ENCODE data around the gene PLA2G4A. TPM values are rescaled to one million over a fixed set of nuclear protein-coding genes. Genes with fewer than 3 reads are reported as not detected.

The PLA2G4A gene
- total RNA-seq, 1 experiment from 2014 or later, result 0.39 TPM

DNA sequence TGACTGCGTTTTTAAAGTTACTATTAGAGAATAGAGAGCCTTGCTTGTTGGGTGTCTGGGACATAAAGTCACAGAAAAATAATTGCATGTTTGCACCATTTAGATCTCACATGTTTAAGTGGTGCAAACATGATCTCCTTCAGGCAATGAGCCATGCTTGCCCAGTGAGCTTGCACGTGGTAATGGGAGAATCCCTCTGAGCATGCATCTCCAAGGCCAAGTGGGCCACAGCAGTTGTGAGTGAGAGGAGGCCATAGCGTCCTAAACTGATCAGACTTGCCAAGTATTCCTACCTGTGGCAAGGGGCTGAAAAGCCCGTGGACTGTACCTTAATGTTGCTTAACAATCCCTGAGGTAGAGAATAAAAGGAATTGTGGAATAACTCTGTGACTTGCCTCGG, 158.3 kb downstream of the PLA2G4A start:
- Histone ChIP-seq H2BK12ac (ENCODE audit: insufficient read length, low read depth, low read length) (no peak overlapping the region), H3K4ac (ENCODE audit: low read depth, low read length) (no peak overlapping the region), H2AK5ac (ENCODE audit: insufficient read length, low read length) (no peak overlapping the region), H2BK20ac (ENCODE audit: low read depth, low read length, poor library complexity, severe bottlenecking) (no peak overlapping the region), H3K27me3 (ENCODE audit: insufficient read depth, low read length) (no peaks in the 10 kb centered on the region), H2AFZ (ENCODE audit: low read length) (no peak overlapping the region), H3K9me3 (ENCODE audit: control insufficient read depth, low read depth, low read length) (no peaks in the 10 kb centered on the region), H4K5ac (ENCODE audit: insufficient read length, low read depth, low read length) (no peak overlapping the region), H4K20me1 (ENCODE audit: control insufficient read depth, insufficient read depth, insufficient read length) (no peaks in the 10 kb centered on the region), H2BK15ac (ENCODE audit: low read depth, low read length) (no peak overlapping the region), H2BK120ac (ENCODE audit: low read depth, low read length, poor library complexity, severe bottlenecking) (no peak overlapping the region), H3K23ac (ENCODE audit: insufficient read length, low read depth, low read length) (no peak overlapping the region), H3K9ac (ENCODE audit: extremely low read depth, insufficient read length, low read length) (no peak overlapping the region), H3K4me1 (ENCODE audit: insufficient read depth, low read length) (no peaks in the 10 kb centered on the region), H3K4me2 (ENCODE audit: insufficient read depth, insufficient read length, low read length) (no peak overlapping the region), H3K23me2 (ENCODE audit: insufficient read length, low read depth, low read length, poor library complexity, severe bottlenecking) (no peaks in the 10 kb centered on the region), H4K8ac (replicated peaks; ENCODE audit: insufficient read length, low read depth, low read length) (no peak overlapping the region), H4K91ac (ENCODE audit: insufficient read length, low read depth, low read length) (no peak overlapping the region), H3K79me1 (ENCODE audit: insufficient read depth, low read depth, low read length, poor library complexity, severe bottlenecking) (no peaks in the 10 kb centered on the region), H3K14ac (ENCODE audit: insufficient read depth, low read length) (no peak overlapping the region), H3K79me2 (ENCODE audit: insufficient read depth, low read length) (no peaks in the 10 kb centered on the region), H3K27ac (ENCODE audit: insufficient read length, low read depth, low read length) (no peak overlapping the region), H3K18ac (ENCODE audit: insufficient read length, low read depth, low read length) (no peak overlapping the region), H3T11ph (ENCODE audit: low read length) (no peak overlapping the region), H3K56ac (ENCODE audit: insufficient read length, low read depth, low read length) (no peak overlapping the region), H2BK5ac (ENCODE audit: insufficient read length, low read length) (no peak overlapping the region)
- Mint-ChIP-seq H3K36me3 (ENCODE audit: insufficient read depth in 1 of 3, low read depth in 3 of 3) (no peaks in the 10 kb centered on the region), H3K9me3 (no peaks in the 10 kb centered on the region), H3K27ac (no peak overlapping the region), H3K4me3 (no peak overlapping the region), H3K4me1 (peaks cover 11 to 12% of the 10 kb centered on the region in 2 experiments), H3K27me3 (ENCODE audit: low read depth) (no peaks in the 10 kb centered on the region)
- no peak for DNase-seq
- WGBS (ENCODE audit: extremely low coverage, insufficient read length, low lambda C conversion rate), result no CpG with 5 or more reads among the region's 5 CpGs
- TF ChIP-seq, protein P1, sequence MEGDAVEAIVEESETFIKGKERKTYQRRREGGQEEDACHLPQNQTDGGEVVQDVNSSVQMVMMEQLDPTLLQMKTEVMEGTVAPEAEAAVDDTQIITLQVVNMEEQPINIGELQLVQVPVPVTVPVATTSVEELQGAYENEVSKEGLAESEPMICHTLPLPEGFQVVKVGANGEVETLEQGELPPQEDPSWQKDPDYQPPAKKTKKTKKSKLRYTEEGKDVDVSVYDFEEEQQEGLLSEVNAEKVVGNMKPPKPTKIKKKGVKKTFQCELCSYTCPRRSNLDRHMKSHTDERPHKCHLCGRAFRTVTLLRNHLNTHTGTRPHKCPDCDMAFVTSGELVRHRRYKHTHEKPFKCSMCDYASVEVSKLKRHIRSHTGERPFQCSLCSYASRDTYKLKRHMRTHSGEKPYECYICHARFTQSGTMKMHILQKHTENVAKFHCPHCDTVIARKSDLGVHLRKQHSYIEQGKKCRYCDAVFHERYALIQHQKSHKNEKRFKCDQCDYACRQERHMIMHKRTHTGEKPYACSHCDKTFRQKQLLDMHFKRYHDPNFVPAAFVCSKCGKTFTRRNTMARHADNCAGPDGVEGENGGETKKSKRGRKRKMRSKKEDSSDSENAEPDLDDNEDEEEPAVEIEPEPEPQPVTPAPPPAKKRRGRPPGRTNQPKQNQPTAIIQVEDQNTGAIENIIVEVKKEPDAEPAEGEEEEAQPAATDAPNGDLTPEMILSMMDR (conservative IDR thresholded peaks at IDR 0.05), result no peak
